Mesenchymal stem cell (in vitro differentiated cells and primary cell): ENCODE measurements around the gene NUDT22. TPM values are rescaled to one million over a fixed set of nuclear protein-coding genes. Genes with fewer than 3 reads are reported as not detected.

Experiments
- DNase-seq: peaks from one replicate; pipeline ENCODE4 v3.0.0-alpha.2; 2013
- H2AFZ ChIP-seq: one replicate; pipeline ENCODE4 v1.6.1; 2013; ENCODE audit warnings: low read depth, mild to moderate bottlenecking, control low read depth, inconsistent platforms, low read length, moderate library complexity
- H2AK5ac ChIP-seq: 2 replicates; pipeline ENCODE4 v1.6.1; 2013; ENCODE audit warnings: low read length, moderate library complexity, mild to moderate bottlenecking, inconsistent platforms; ENCODE audit not compliant: severe bottlenecking
- H2BK120ac ChIP-seq: one replicate; pipeline ENCODE4 v1.6.1; 2013; ENCODE audit warnings: low read depth, mild to moderate bottlenecking, inconsistent platforms, low read length, moderate library complexity
- H2BK12ac ChIP-seq, 2 experiments: one replicate each; pipeline ENCODE4 v1.6.1; 2013; ENCODE audit warnings: inconsistent platforms in 2 of 2, low read length in 2 of 2, mild to moderate bottlenecking in 2 of 2, moderate library complexity in 2 of 2, control low read depth in 1 of 2
- H2BK15ac ChIP-seq: one replicate; pipeline ENCODE4 v1.6.1; 2013; ENCODE audit warnings: mild to moderate bottlenecking, low read depth, inconsistent platforms; ENCODE audit not compliant: poor library complexity, severe bottlenecking
- H2BK5ac ChIP-seq: 2 replicates; pipeline ENCODE4 v1.6.1; 2013; ENCODE audit warnings: low read depth, mild to moderate bottlenecking, low read length, control low read depth, inconsistent platforms; ENCODE audit not compliant: poor library complexity, severe bottlenecking
- H3K14ac ChIP-seq, 2 experiments: one replicate each; pipeline ENCODE4 v1.6.1; 2013; ENCODE audit warnings: inconsistent platforms in 2 of 2, low read length in 2 of 2, control low read depth in 1 of 2, mild to moderate bottlenecking in 1 of 2, moderate library complexity in 1 of 2
- H3K18ac ChIP-seq, 2 experiments: one replicate each; pipeline ENCODE4 v1.6.1; 2013; ENCODE audit warnings: inconsistent platforms in 2 of 2, low read length in 2 of 2, control low read depth in 1 of 2, low read depth in 1 of 2, mild to moderate bottlenecking in 1 of 2
- H3K23ac ChIP-seq, 2 experiments: one replicate each; pipeline ENCODE4 v1.6.1; 2013; ENCODE audit warnings: inconsistent platforms in 2 of 2, low read length in 2 of 2, mild to moderate bottlenecking in 2 of 2, moderate library complexity in 2 of 2, control low read depth in 1 of 2
- H3K27ac ChIP-seq: 2 replicates; pipeline ENCODE4 v1.5.1; 2013; ENCODE audit warnings: mild to moderate bottlenecking, moderate library complexity, low read length, control low read depth, inconsistent platforms; ENCODE audit not compliant: poor library complexity, severe bottlenecking
- H3K27me3 ChIP-seq, 2 experiments: 2 replicates each; pipeline versions ENCODE4 v1.6.1 to v1.7.0; 2013; ENCODE audit warnings: low read length in 2 of 2, mild to moderate bottlenecking in 2 of 2, moderate library complexity in 2 of 2, control low read depth in 1 of 2, inconsistent platforms in 1 of 2; ENCODE audit not compliant: control insufficient read depth in 1 of 2, insufficient read depth in 1 of 2
- H3K36me3 ChIP-seq, 2 experiments: 2 replicates each; pipeline versions ENCODE4 v1.6.1 to v1.7.0; 2013; ENCODE audit warnings: low read length in 2 of 2, control low read depth in 1 of 2, inconsistent platforms in 1 of 2, low read depth in 1 of 2, mild to moderate bottlenecking in 1 of 2; ENCODE audit not compliant: insufficient read depth in 2 of 2, control insufficient read depth in 1 of 2
- H3K4ac ChIP-seq, 2 experiments: one replicate each; pipeline ENCODE4 v1.6.1; 2013; ENCODE audit warnings: inconsistent platforms in 2 of 2, low read length in 2 of 2, mild to moderate bottlenecking in 2 of 2, moderate library complexity in 2 of 2, control low read depth in 1 of 2, low read depth in 1 of 2
- H3K4me1 ChIP-seq: 2 replicates; pipeline ENCODE4 v1.6.1; 2013; ENCODE audit warnings: low read depth, low read length, control low read depth; ENCODE audit not compliant: control insufficient read depth, insufficient read depth
- H3K4me2 ChIP-seq: 2 replicates; pipeline ENCODE4 v1.6.1; 2013; ENCODE audit warnings: low read length, mild to moderate bottlenecking, inconsistent platforms; ENCODE audit not compliant: poor library complexity, severe bottlenecking
- H3K4me3 ChIP-seq, 2 experiments: 2 replicates each; pipeline versions ENCODE4 v1.5.1 to v1.7.0; 2013; ENCODE audit warnings: low read length in 2 of 2, mild to moderate bottlenecking in 2 of 2, control low read depth in 1 of 2, low read depth in 1 of 2; ENCODE audit not compliant: insufficient read depth in 1 of 2
- H3K79me1 ChIP-seq: replicated peaks from 2 replicates; pipeline ENCODE4 v1.6.1; 2013; ENCODE audit warnings: mild to moderate bottlenecking, control low read depth, low read length, inconsistent platforms; ENCODE audit not compliant: poor library complexity, severe bottlenecking
- H3K9ac ChIP-seq: 2 replicates; pipeline ENCODE4 v1.7.0; 2013; ENCODE audit warnings: mild to moderate bottlenecking, low read length, moderate library complexity
- H3K9me3 ChIP-seq: 2 replicates; pipeline ENCODE4 v1.7.0; 2013; ENCODE audit warnings: mild to moderate bottlenecking, low read length; ENCODE audit not compliant: control insufficient read depth
- H4K8ac ChIP-seq: one replicate; pipeline ENCODE4 v1.6.1; 2013; ENCODE audit warnings: inconsistent platforms, mild to moderate bottlenecking, low read length, moderate library complexity
- H4K91ac ChIP-seq: one replicate; pipeline ENCODE4 v1.6.1; 2013; ENCODE audit warnings: mild to moderate bottlenecking, low read length, inconsistent platforms
- WGBS: methylation state at CpG from one replicate; pipeline ENCODE4 v1.1.7; 2013; ENCODE audit warnings: mixed read lengths; 5-methylcytosine and 5-hydroxymethylcytosine counted together
- polyA plus RNA-seq, 2 experiments: library from polyadenylated mRNA; stranded (reverse); fragments of 200-250 nt; gene quantifications; one replicate each; pipeline ENCODE4 v1.2.3, GENCODE V29; 2013

Gene NUDT22
- polyA plus RNA-seq (2013, experiment 1 of 2), result 81.2 TPM
- polyA plus RNA-seq (2013, experiment 2 of 2), result 80.4 TPM

GRCh38 chr11:64225608-64226506 lies at the start of gene NUDT22, which contains the start of gene TRPT1:
NUDT22 (plus strand) TSS chr11:64226274; CDS start chr11:64226653, 379 bp downstream.
TRPT1 (minus strand) TSS chr11:64226186; CDS start chr11:64225860, 326 bp downstream.
- peaks cover 24% of the 10 kb centered on the region for H3K79me1 ChIP-seq
- H3K4me1 ChIP-seq, result peaks cover 52% of the 10 kb centered on the region
- no peaks in the 10 kb centered on the region for H3K27me3 ChIP-seq
- peak within 1 kb of the TSS; percentile 89 for H3K4me2 ChIP-seq
- peak within 1 kb of the TSS; percentile 89 to 97 for H3K18ac ChIP-seq
- H4K8ac ChIP-seq, result peak within 1 kb of the TSS; percentile 96
- DNase-seq, result peak; percentile 85
- H2BK120ac ChIP-seq, result peak within 1 kb of the TSS; percentile 50
- under 1% methylated on average over 47 of the region's 54 CpGs for WGBS
- H3K9ac ChIP-seq, result peak within 1 kb of the TSS; percentile 95
- peak within 1 kb of the TSS; percentile 92 to 95 for H3K4me3 ChIP-seq
- peak within 1 kb of the TSS; percentile 73 for H2BK15ac ChIP-seq
- H3K9me3 ChIP-seq, result no peaks in the 10 kb centered on the region
- H4K91ac ChIP-seq, result peak within 1 kb of the TSS; percentile 93
- H3K23ac ChIP-seq, result peak within 1 kb of the TSS in 1 of 2 experiments; percentile 83
- H2AK5ac ChIP-seq, result peak within 1 kb of the TSS; percentile 51
- H2BK12ac ChIP-seq, result peak within 1 kb of the TSS; percentile 28 to 76
- peak within 1 kb of the TSS in 1 of 2 experiments; percentile 63 for H3K14ac ChIP-seq
- peaks cover 19 to 28% of the 10 kb centered on the region in 2 experiments for H3K36me3 ChIP-seq
- peak within 1 kb of the TSS; percentile 90 for H2BK5ac ChIP-seq
- H3K27ac ChIP-seq, result peak within 1 kb of the TSS; percentile 80
- H2AFZ ChIP-seq, result peak within 1 kb of the TSS; percentile 95
- peak within 1 kb of the TSS; percentile 88 to 94 for H3K4ac ChIP-seq

DNA sequence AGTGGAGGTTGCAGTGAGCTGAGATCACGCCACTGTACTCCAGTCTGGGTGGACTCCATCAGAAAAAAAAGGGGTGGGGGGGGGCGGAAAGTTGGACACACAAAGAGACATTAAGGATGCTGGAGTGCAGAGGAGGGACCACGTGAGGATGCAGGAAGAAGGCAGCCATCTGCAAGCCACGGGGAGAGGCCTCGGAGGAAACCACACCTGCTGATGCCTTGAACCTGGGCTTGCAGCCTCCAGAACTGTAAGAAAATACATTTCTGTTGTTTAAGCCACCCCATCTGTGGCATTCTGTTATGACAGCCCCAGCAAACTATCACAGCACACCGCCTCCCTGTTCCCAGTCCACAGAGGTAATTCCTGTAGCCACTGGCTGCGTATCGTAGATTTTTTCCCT lies 49.3 kb upstream of the NUDT22 start:
- no peak overlapping the region for H3K4ac ChIP-seq
- H2AK5ac ChIP-seq, result no peak overlapping the region
- H3K18ac ChIP-seq, result no peak overlapping the region
- peaks cover 4% of the 10 kb centered on the region for H3K4me1 ChIP-seq
- H2BK120ac ChIP-seq, result no peak overlapping the region
- no peak overlapping the region for H3K4me2 ChIP-seq
- H3K79me1 ChIP-seq, result peaks cover 7% of the 10 kb centered on the region
- 86% methylated on average over 7 of the region's 8 CpGs for WGBS
- no peak overlapping the region for H2BK15ac ChIP-seq
- H3K27me3 ChIP-seq, result no peaks in the 10 kb centered on the region
- H3K9me3 ChIP-seq, result peaks cover 13% of the 10 kb centered on the region
- DNase-seq, result no peak
- H3K4me3 ChIP-seq, result no peak overlapping the region
- H4K8ac ChIP-seq, result no peak overlapping the region
- no peak overlapping the region for H3K14ac ChIP-seq
- H4K91ac ChIP-seq, result no peak overlapping the region
- no peak overlapping the region for H2BK5ac ChIP-seq
- H3K27ac ChIP-seq, result no peak overlapping the region
- no peak overlapping the region for H3K23ac ChIP-seq
- no peak overlapping the region for H3K9ac ChIP-seq
- peaks cover 0 to 10% of the 10 kb centered on the region in 2 experiments for H3K36me3 ChIP-seq
- H2AFZ ChIP-seq, result no peak overlapping the region
- no peak overlapping the region for H2BK12ac ChIP-seq

DNA sequence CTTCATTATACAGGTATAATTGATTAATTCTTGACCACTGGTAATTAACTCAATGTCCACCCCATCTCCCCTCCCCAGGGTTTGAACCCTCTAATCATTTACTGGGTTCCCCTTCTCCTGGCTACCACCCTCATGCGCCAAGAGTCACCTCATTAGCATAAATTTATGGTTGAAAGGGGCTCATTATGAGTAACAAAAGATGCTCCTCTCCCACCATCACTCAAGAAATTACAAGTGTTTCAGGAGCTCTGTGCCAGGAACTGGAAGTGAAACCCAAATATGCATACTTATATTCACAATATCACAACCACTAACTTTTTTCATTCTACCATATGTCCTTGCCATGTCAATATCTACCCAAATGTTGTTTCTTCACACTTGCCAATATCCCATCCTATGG lies 47.9 kb upstream of the NUDT22 start:
- Histone ChIP-seq H2BK15ac (no peak overlapping the region), H4K8ac (no peak overlapping the region), H3K4me2 (no peak overlapping the region), H3K36me3 (peaks cover 0 to 10% of the 10 kb centered on the region in 2 experiments), H3K4ac (no peak overlapping the region), H3K23ac (no peak overlapping the region), H3K4me1 (peaks cover 4% of the 10 kb centered on the region), H3K79me1 (peaks cover 7% of the 10 kb centered on the region), H2AFZ (no peak overlapping the region), H3K18ac (no peak overlapping the region), H3K9ac (no peak overlapping the region), H3K27me3 (no peaks in the 10 kb centered on the region), H3K4me3 (no peak overlapping the region), H3K9me3 (peaks cover 13% of the 10 kb centered on the region), H2BK12ac (no peak overlapping the region), H3K27ac (no peak overlapping the region), H4K91ac (no peak overlapping the region), H3K14ac (no peak overlapping the region), H2BK120ac (no peak overlapping the region), H2BK5ac (no peak overlapping the region), H2AK5ac (no peak overlapping the region)
- DNase-seq, result no peak
- WGBS, result 100% methylated on average over 1 of the region's 1 CpG

DNA sequence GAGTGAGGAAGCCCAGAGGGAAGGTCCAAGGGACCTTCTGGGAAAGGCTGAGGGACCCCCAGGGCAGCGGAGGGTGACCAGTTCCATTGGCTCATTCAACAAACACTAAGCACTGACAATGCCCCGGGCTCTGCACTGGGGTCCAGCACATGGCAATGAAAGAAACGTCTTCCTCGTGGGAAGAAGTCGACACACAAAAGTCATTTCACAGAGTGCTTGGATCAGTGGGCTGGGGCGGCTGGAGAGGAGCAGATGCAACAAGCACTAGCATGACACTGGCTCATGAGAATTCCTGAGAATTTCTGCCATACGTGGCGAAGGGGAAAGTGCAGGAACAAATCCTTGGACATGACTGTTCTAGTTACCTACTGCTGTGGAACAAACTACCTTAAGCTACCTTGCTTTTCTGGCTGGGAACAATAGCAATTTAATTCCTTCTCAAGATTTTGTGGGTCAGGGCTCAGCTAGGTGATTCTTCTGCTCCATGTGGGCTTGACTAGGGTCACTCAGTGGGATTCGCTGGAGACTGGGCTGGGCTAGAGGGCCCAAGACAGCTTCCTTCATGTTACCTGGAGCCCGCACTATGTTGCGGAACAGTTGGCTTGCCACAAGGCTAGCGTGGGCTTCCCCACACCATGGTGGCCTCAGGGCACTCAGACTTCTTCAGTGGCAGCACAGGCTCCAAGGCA lies 47.0 kb upstream of the NUDT22 start:
- Histone ChIP-seq H3K36me3 (peaks cover 0 to 10% of the 10 kb centered on the region in 2 experiments), H4K91ac (no peak overlapping the region), H3K27ac (no peak overlapping the region), H3K9ac (no peak overlapping the region), H3K4ac (no peak overlapping the region), H2BK120ac (no peak overlapping the region), H3K18ac (no peak overlapping the region), H3K9me3 (peaks cover 8% of the 10 kb centered on the region), H3K23ac (no peak overlapping the region), H2AK5ac (no peak overlapping the region), H3K27me3 (no peaks in the 10 kb centered on the region), H3K4me3 (no peak overlapping the region), H3K4me2 (no peak overlapping the region), H3K4me1 (peaks cover 10% of the 10 kb centered on the region), H4K8ac (no peak overlapping the region), H2BK12ac (peak overlapping the region in 1 of 2 experiments; percentile 35), H2AFZ (no peak overlapping the region), H2BK15ac (no peak overlapping the region), H3K14ac (no peak overlapping the region), H3K79me1 (peaks cover 13% of the 10 kb centered on the region), H2BK5ac (no peak overlapping the region)
- 95% methylated on average over 12 of the region's 12 CpGs for WGBS
- no peak for DNase-seq
